Lower leg skin (tissue), 3 donors: Measurements from ENCODE around the gene KRTAP1-1.

Experiments used
- POLR2A ChIP-seq, 2 donors: fragments of 450-650 bp; IDR thresholded peaks; one replicate each; pipeline ENCODE4 v1.6.1; 2016 to 2017; ENCODE audit warnings: antibody characterized with exemption in 2 of 2, mild to moderate bottlenecking in 1 of 2, moderate library complexity in 1 of 2
- TF ChIP-seq, protein P1 (sequence below), 3 donors: fragments of 450-650 bp; IDR thresholded peaks; one replicate each; pipeline ENCODE4 v1.5.1; 2016; ENCODE audit warnings: antibody characterized with exemption in 3 of 3, mild to moderate bottlenecking in 3 of 3, moderate library complexity in 2 of 3

DNA sequence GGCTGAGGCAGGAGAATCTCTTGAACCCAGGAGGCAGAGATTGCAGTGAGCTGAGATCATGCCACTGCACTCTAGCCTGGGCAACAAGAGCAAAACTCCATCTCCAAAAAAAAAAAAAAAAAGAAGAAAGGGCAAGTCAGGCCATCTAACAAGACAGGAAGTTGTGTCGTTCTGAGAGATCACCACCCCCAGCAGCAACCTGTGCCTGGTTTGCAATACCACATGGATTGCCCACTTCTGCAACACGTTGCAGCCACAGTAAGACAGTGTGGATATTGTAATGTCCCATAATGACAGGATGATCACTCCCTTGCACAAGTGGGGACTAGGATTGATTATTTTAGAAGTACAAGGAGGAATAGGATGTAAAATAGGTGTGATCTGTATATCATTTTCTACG lies 27.8 kb upstream of the KRTAP1-1 start:
- TF ChIP-seq, protein P1, sequence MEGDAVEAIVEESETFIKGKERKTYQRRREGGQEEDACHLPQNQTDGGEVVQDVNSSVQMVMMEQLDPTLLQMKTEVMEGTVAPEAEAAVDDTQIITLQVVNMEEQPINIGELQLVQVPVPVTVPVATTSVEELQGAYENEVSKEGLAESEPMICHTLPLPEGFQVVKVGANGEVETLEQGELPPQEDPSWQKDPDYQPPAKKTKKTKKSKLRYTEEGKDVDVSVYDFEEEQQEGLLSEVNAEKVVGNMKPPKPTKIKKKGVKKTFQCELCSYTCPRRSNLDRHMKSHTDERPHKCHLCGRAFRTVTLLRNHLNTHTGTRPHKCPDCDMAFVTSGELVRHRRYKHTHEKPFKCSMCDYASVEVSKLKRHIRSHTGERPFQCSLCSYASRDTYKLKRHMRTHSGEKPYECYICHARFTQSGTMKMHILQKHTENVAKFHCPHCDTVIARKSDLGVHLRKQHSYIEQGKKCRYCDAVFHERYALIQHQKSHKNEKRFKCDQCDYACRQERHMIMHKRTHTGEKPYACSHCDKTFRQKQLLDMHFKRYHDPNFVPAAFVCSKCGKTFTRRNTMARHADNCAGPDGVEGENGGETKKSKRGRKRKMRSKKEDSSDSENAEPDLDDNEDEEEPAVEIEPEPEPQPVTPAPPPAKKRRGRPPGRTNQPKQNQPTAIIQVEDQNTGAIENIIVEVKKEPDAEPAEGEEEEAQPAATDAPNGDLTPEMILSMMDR (IDR thresholded peaks at IDR 0.05): no peak
- no peak for TF ChIP-seq POLR2A (IDR thresholded peaks at IDR 0.05)
